ENCODE measurements around the gene PCDH10. TPM values are rescaled to one million over a fixed set of nuclear protein-coding genes. Genes with fewer than 3 reads are reported as not detected.
A peak's percentile ranks its signal among the peaks of the same experiment; 100 is the strongest.

The PCDH10 gene
- total and polyA plus RNA-seq, 9 of the 15 experiments (the other 6 are each of a cell fraction or from before 2014, with no cell fraction given), result 0.04 to 1.4 (median 0.29) TPM

DNA sequence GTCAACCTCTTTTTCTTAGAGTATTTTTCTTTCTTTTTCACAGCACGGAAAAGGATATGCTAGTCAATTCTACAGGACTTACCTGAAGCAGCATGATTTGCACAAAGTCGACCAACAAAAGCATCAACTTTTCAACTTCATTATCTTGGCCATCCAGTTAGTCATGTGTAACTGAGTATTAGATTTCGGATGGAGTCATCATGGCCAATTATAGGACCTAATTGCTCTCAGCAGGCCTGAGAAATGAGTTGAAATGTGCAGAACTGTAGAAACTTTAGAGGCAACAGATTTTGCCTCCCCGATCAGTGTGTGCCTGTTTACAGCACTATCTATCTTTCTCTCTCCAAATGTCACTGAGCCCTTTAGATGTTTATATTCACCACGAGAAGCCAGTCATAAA, 41.0 kb downstream of the PCDH10 start:
- H3K27ac ChIP-seq (ENCODE audit: extremely low read depth, low read depth, low read length), result no peak overlapping the region
- TF ChIP-seq NCOA1 (IDR thresholded peaks at IDR 0.05; ENCODE audit: low read depth), result no peak
- no peak for TF ChIP-seq ZNF174 (CRISPR knock-in tag; IDR thresholded peaks at IDR 0.05)
- 0 out of 2 replicates have a peak, but pooled peaks have one; percentile 26 for TF ChIP-seq FOSL1 (tag; conservative IDR thresholded peaks at IDR 0.05)
- peak in 1 of 4 experiments; percentile 2 for DNase-seq (ENCODE audit: extremely low read depth in 1 of 4, low spot score in 3 of 4)
- 5% methylated on average over 5 of the region's 5 CpGs for WGBS (ENCODE audit: insufficient coverage, low coverage, missing lambda C conversion rate)
- no peaks in the 10 kb centered on the region for H3K9me3 ChIP-seq (replicated peaks; ENCODE audit: control insufficient read depth, insufficient read depth, low read depth, low read length)
- no peak for FAIRE-seq
- no peaks in the 10 kb centered on the region for H3K4me1 ChIP-seq (replicated peaks in 1 of 2; ENCODE audit: control insufficient read depth in 2 of 2, insufficient read depth in 2 of 2, low read length in 2 of 2)
- ChIA-PET CTCF (ENCODE audit: low intra/inter-chr PET ratio) (no interaction called here), POLR2A (no interaction called here)
- H3K9ac ChIP-seq (ENCODE audit: insufficient read depth in 1 of 2, low read depth in 2 of 2, low read length in 2 of 2), result no peak overlapping the region
- no peaks in the 10 kb centered on the region for H4K20me1 ChIP-seq (replicated peaks; ENCODE audit: control insufficient read depth, insufficient read depth, low read length)
- H3K4me3 ChIP-seq, result no peak overlapping the region
- no peak overlapping the region for H2AFZ ChIP-seq (ENCODE audit: low read depth, low read length)
- H3K36me3 ChIP-seq (ENCODE audit: control insufficient read depth, insufficient read depth, low read length), result no peaks in the 10 kb centered on the region
- H3K27me3 ChIP-seq (ENCODE audit: control insufficient read depth in 2 of 2, insufficient read depth in 2 of 2, low read length in 2 of 2), result no peaks in the 10 kb centered on the region
- no TSS peak for BruUV-seq (replicated peaks)
- intact Hi-C loops (cut with micrococcal nuclease), result no loop called here
- no peak overlapping the region for H3K4me2 ChIP-seq (ENCODE audit: insufficient read depth, low read length)
- in situ Hi-C loops (cut with MboI), result no loop called here
- ATAC-seq, result no peak
- no peaks in the 10 kb centered on the region for H3K9me1 ChIP-seq (ENCODE audit: control insufficient read depth, insufficient read depth, low read length)
- no peaks in the 10 kb centered on the region for H3K79me2 ChIP-seq (ENCODE audit: control insufficient read depth, insufficient read depth, low read length)

- CTCF ChIA-PET (ENCODE audit: low intra/inter-chr PET ratio), result no interaction called here
- H3K27me3 ChIP-seq (ENCODE audit: control insufficient read depth in 2 of 2, insufficient read depth in 2 of 2, low read length in 2 of 2), result no peaks in the 10 kb centered on the region
- no peaks in the 10 kb centered on the region for H3K9me1 ChIP-seq (ENCODE audit: control insufficient read depth, insufficient read depth, low read length)
- H3K79me2 ChIP-seq (ENCODE audit: control insufficient read depth, insufficient read depth, low read length), result no peaks in the 10 kb centered on the region
- POLR2A ChIA-PET, result no interaction called here
- no peaks in the 10 kb centered on the region for H3K36me3 ChIP-seq (ENCODE audit: control insufficient read depth, insufficient read depth, low read length)
- H4K20me1 ChIP-seq (replicated peaks; ENCODE audit: control insufficient read depth, insufficient read depth, low read length), result no peaks in the 10 kb centered on the region
- FAIRE-seq, result no peak
- no peak overlapping the region for H3K9ac ChIP-seq (ENCODE audit: insufficient read depth in 1 of 2, low read depth in 2 of 2, low read length in 2 of 2)
- no peaks in the 10 kb centered on the region for H3K9me3 ChIP-seq (replicated peaks; ENCODE audit: control insufficient read depth, insufficient read depth, low read depth, low read length)
- H2AFZ ChIP-seq (ENCODE audit: low read depth, low read length), result no peak overlapping the region
- H3K4me1 ChIP-seq (replicated peaks in 1 of 2; ENCODE audit: control insufficient read depth in 2 of 2, insufficient read depth in 2 of 2, low read length in 2 of 2), result no peaks in the 10 kb centered on the region
- 2% methylated on average over 7 of the region's 7 CpGs for WGBS (ENCODE audit: insufficient coverage, low coverage, missing lambda C conversion rate)
- ATAC-seq, result no peak
- DNase-seq (ENCODE audit: extremely low read depth in 1 of 4, low spot score in 3 of 4), result no peak
- H3K4me3 ChIP-seq, result no peak overlapping the region
- in situ Hi-C loops (cut with MboI) (no loop called here), intact Hi-C loops (cut with micrococcal nuclease) (no loop called here)
- H3K27ac ChIP-seq (ENCODE audit: extremely low read depth, low read depth, low read length), result no peak overlapping the region
- no peak overlapping the region for H3K4me2 ChIP-seq (ENCODE audit: insufficient read depth, low read length)
- BruUV-seq (replicated peaks), result no TSS peak
- TF ChIP-seq MIER1 (IDR thresholded peaks at IDR 0.05; ENCODE audit: low read depth) (no peak), MTA3 (IDR thresholded peaks at IDR 0.05; ENCODE audit: borderline replicate concordance) (no peak), ZNF589 (CRISPR knock-in tag; IDR thresholded peaks at IDR 0.05; ENCODE audit: low read depth) (no peak), HES1 (IDR thresholded peaks at IDR 0.05; ENCODE audit: low read depth) (no peak), RAD51 (IDR thresholded peaks at IDR 0.05; ENCODE audit: borderline replicate concordance, low read depth) (no peak), KAT8 (IDR thresholded peaks at IDR 0.05; ENCODE audit: low read depth) (no peak), POLR3G (IDR thresholded peaks at IDR 0.05; ENCODE audit: extremely low read depth, insufficient read length, insufficient replicate concordance) (no peak), TRIM28 (IDR thresholded peaks at IDR 0.05) (no peak)
- TF ChIP-seq, protein P1, sequence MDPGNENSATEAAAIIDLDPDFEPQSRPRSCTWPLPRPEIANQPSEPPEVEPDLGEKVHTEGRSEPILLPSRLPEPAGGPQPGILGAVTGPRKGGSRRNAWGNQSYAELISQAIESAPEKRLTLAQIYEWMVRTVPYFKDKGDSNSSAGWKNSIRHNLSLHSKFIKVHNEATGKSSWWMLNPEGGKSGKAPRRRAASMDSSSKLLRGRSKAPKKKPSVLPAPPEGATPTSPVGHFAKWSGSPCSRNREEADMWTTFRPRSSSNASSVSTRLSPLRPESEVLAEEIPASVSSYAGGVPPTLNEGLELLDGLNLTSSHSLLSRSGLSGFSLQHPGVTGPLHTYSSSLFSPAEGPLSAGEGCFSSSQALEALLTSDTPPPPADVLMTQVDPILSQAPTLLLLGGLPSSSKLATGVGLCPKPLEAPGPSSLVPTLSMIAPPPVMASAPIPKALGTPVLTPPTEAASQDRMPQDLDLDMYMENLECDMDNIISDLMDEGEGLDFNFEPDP (CRISPR knock-in tag; IDR thresholded peaks at IDR 0.05), result no peak
- TF ChIP-seq, protein P2, sequence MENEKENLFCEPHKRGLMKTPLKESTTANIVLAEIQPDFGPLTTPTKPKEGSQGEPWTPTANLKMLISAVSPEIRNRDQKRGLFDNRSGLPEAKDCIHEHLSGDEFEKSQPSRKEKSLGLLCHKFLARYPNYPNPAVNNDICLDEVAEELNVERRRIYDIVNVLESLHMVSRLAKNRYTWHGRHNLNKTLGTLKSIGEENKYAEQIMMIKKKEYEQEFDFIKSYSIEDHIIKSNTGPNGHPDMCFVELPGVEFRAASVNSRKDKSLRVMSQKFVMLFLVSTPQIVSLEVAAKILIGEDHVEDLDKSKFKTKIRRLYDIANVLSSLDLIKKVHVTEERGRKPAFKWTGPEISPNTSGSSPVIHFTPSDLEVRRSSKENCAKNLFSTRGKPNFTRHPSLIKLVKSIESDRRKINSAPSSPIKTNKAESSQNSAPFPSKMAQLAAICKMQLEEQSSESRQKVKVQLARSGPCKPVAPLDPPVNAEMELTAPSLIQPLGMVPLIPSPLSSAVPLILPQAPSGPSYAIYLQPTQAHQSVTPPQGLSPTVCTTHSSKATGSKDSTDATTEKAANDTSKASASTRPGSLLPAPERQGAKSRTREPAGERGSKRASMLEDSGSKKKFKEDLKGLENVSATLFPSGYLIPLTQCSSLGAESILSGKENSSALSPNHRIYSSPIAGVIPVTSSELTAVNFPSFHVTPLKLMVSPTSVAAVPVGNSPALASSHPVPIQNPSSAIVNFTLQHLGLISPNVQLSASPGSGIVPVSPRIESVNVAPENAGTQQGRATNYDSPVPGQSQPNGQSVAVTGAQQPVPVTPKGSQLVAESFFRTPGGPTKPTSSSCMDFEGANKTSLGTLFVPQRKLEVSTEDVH (IDR thresholded peaks at IDR 0.05; ENCODE audit: low read depth, partially characterized antibody), result no peak
These were observed 59.7 kb downstream of the PCDH10 start for GRCh38 chr4:133208694-133209285.

All from K562 (cell line).